Left ventricle myocardium superior (tissue), 1 donor: Measurements from ENCODE around the gene PIK3CG. TPM values are rescaled to one million over a fixed set of nuclear protein-coding genes. Genes with fewer than 3 reads are reported as not detected.
"Not testable (repeated sequence)": the region's sequence is repeated elsewhere in the genome, so short reads cannot be mapped to it uniquely, and the experiment has no call there.

Source experiments
- ATAC-seq: fragments of 200-7000 bp; cut with Tn5 transposase; one replicate; pipeline ENCODE4 v1.9.1; 2020; ENCODE audit warnings: mild to moderate bottlenecking, moderate library complexity
- DNase-seq: peaks from one replicate; pipeline ENCODE4 v3.0.0-alpha.2; 2020
- intact Hi-C: fragments of 100-400 bp; cut with micrococcal nuclease; formaldehyde crosslinking; loops from one replicate; pipeline ENCODE4 v1.11.0; 2022
- long read RNA-seq: library from polyadenylated mRNA; unstranded; transcript quantifications from one replicate; pipeline ENCODE4 v2.0.0, GENCODE V29; 2021
- total RNA-seq: library from RNA; stranded (reverse); fragmentation: NEBNext Ultra II Directional; extraction: Animal tissue kit (Norgen Biotek cat#: 25700); gene quantifications from one replicate; pipeline ENCODE4 v1.2.1, GENCODE V29; 2021
- donor health status: DM: no; HTN: yes; CAD: no; lungs with severe emphysema.

PIK3CG gene
- total RNA-seq, result 2.3 TPM
- long read RNA-seq, result 0 reads

DNA sequence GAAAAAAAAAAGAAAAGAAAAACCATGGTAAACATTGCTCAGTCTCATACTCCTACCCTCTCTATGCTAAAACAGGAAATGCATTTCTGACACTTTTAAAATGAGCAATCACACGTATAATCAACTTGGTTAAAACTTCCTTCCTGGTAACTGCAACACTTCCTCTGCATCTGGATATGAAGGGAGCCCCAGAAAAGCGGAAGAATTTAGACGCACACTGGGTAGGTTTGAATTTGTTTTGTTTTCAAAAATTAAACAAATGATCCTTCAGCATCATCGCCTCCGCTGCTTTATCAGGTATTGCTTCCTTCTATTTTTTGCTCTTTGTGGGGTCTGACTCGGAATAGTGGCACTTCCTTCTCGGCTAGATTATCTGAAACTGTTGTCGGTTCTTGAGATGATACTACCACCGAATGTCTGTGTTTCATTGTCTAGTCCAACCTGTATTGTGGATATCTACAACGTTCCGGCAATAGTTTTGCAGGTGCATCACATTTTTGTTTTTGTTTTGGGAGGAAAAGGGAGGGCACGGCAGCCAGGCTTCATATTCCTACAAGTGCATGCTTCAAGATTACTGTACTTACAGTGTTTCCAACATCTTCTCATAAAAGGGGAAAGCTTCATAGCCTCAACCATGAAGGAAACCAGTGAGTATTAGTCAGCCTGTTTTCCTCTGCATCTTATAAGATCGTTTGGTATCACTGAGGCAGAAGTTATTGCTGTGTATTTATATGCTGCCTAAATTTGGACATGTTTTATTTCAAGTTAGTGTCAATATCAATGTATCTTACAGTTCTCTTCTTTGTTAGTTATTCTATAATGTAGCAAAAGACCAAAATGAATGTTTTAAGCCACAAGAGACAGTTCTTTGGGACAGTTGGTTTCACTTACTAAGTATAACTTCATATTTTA is at the start of gene PIK3CG:
Gene PIK3CG (plus strand): TSS at position 153 of the 912 bp plus-strand sequence. CDS start 2,280 bp downstream, outside the sequence.
- ATAC-seq, result peak; percentile 81
- DNase-seq, result no peak
- intact Hi-C loops, result no loop called here

DNA sequence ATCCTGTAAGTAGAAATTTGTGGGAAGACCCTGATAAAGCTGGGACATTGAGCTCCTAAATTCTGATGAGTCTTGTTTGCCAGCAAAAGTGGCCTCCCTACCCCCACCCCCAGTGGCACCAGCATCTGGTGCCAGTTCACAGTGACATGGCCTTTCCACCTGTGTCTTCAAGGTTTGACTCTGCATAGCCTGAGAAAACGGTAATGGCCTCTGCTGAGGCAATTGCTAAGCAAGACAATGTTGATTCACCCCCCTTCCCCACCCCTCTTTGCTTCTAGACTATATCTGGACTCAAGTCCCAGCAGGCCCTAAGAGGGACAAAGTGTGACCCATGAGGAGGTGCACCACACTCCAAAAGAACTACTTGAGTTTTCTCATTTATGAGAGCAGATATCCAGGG is 48.0 kb upstream of the PIK3CG start:
- intact Hi-C loops, result no loop called here
- no peak for DNase-seq
- no peak for ATAC-seq

DNA sequence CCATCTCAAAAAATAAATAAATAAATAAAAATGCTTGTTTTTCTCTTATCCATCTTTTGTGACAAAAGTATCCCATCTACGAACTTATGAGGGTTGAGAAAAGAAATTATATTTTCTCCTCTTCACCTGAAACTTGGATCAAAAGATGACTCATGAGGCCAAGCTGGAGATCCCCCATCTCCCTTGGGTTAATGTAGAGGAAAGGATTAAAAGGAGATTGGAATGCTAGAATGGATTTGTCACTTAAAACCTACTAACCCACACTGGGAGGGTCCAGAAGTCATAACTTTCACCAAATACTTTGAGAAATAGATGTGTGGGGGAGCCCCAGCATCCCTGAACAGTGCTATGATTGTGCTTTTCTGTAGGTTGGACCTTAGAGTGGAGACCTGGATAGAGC is 46.3 kb upstream of the PIK3CG start:
- ATAC-seq (no peak), DNase-seq (no peak)
- intact Hi-C loops, result no loop called here

DNA sequence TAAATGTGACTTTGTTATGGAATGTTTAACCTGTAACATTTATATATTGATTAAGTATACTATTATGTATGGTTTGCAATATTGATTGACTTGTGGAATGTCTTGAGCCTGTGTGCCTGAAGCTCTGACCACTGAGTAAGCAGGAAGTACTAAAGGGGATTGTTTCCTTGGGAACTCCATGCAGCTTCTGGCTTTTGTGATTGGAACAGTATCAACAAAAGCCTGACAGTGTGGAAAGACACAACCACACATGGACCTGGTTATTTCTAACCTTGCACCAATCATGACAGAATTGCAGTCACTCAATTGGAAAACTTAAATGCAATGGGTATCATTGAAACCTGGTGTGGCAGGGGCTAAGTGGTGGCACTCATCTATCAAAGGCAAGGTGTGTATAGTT is 45.5 kb upstream of the PIK3CG start:
- DNase-seq, result no peak
- no peak for ATAC-seq
- intact Hi-C loops, result no loop called here

GRCh38 chr7:106820321-106821217 is 44.5 kb upstream of the PIK3CG start:
- intact Hi-C loops, result no loop called here
- no peak for DNase-seq
- no peak for ATAC-seq

- ATAC-seq (no peak), DNase-seq (no peak)
- intact Hi-C loops, result no loop called here
These were observed 41.5 kb upstream of the PIK3CG start for GRCh38 chr7:106823631-106824030.

DNA sequence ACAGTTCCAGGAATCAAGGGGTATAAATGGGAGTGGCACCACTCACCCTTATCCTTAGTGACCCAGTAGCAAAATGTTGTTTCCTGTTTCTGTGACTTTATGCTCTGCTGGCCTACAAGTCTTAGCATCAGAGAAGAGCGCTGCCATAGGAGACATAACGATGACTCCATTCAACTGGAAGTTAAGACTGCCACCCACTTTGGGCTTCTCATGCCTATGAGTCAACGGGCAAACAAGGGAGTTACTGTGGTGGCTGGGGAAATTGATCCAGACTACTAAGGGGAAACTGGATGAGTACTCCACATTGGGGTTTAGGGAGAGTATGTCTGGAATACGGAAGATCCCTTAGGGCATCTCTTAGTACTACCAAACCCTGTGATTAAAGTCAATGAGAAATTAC is 40.6 kb upstream of the PIK3CG start:
- ATAC-seq (no peak), DNase-seq (no peak)
- intact Hi-C loops, result no loop called here

- DNase-seq (no peak), ATAC-seq (no peak)
- intact Hi-C loops, result no loop called here
These were observed 37.5 kb upstream of the PIK3CG start for GRCh38 chr7:106827626-106828025.

GRCh38 chr7:106829496-106829895 is 35.6 kb upstream of the PIK3CG start:
- DNase-seq (no peak), ATAC-seq (no peak)
- intact Hi-C loops, result no loop called here

DNA sequence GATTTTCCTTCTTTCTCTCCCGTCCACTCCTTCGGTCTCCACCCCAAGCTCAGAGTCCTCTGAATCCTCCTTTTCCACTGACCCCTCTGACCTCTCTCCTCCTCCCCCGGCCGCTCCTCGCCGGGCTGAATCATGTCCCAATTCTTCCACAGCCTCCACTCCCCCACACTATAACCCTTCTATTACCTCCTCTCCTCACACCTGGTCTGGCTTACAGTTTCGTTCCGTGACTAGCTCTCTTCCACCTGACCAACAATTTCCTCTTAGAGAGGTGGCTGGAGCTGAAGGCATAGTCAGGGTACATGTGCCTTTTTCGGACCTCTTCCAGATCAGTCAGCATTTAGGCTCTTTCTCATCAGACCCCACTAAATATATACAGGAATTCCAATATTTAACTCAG is 34.2 kb upstream of the PIK3CG start:
- intact Hi-C loops, ATAC-seq, DNase-seq: not testable (repeated sequence)

DNA sequence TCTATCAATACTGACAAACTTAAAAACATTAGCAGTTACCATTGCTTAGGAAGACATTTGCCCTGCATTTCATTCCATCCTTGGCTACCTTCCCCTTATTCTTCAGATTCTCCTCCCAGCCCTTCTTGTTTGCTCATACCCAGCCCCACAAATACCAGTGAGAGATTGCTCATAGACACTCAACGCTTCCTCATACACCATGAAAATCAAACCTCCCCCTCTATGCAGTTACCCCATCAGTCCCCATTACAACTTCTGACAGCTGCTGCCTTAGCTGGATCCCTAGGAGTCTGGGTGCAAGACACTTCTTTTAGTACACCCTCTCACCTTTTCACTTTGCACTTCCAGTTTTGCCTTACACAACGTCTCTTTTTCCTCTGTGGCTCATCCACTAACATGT is 28.3 kb upstream of the PIK3CG start:
- ATAC-seq (no peak), DNase-seq (no peak)
- intact Hi-C loops, result no loop called here

GRCh38 chr7:106839511-106839910 is 25.6 kb upstream of the PIK3CG start:
- intact Hi-C loops, result no loop called here

GRCh38 chr7:106840342-106840741 is 24.7 kb upstream of the PIK3CG start:
- no peak for ATAC-seq
- intact Hi-C loops, result no loop called here
- DNase-seq, result no peak

More at GRCh38 chr7:106839511-106839910, 25.6 kb upstream of the PIK3CG start:
- DNase-seq (no peak), ATAC-seq (no peak)

GRCh38 chr7:106841896-106842390 is 23.1 kb upstream of the PIK3CG start:
- ATAC-seq, result peak; percentile 97
- no peak for DNase-seq
- intact Hi-C loops, result no loop called here

DNA sequence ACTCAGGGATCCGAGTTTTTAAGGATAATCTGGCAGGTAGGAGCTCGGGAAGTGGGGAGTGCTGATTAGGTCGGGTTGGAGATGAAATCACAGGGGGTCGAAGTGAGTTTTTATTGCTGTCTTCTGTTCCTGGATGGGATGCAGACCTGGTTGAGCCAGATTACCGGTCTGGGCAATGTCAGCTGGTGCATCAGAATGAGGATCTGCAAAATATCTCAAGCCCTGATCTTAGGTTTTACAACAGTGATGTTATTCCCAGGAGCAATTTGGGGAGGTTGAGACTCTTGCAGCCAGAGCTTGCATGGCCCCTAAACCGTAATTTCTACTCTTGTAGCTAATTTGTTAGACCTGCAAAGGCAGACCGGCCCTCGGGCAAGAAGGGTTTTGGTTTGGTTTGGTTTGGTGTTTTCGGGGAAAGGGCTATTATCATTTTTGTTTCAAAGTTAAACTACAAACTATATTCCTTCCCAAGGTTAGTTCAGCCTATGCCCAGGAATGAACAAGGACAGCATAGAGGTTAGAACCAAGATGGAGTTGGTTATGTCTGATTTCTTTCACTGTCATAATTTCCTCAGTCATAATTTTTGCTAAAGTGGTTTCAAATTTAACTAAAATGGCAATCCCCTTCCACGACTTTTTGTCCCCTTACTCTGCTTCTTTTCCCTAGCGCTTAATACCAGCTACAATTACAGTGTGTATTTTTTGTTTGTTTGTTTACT is 20.6 kb upstream of the PIK3CG start:
- ATAC-seq, result no peak
- DNase-seq, result no peak
- intact Hi-C loops, result no loop called here

- intact Hi-C loops, result no loop called here
- ATAC-seq (no peak), DNase-seq (no peak)
These were observed 17.0 kb upstream of the PIK3CG start for GRCh38 chr7:106848049-106848448.

- ATAC-seq (no peak), DNase-seq (no peak)
- intact Hi-C loops, result no loop called here
These were observed 16.1 kb upstream of the PIK3CG start for GRCh38 chr7:106848851-106849442.

GRCh38 chr7:106851632-106852031 is 13.4 kb upstream of the PIK3CG start:
- DNase-seq, ATAC-seq, intact Hi-C loops: not testable (repeated sequence)
